Activated T-helper 1 cell treated with anti-CD3 and anti-CD28 coated beads, Interleukin-12 subunit alpha, Interleukin-12 subunit beta, Interleukin-2, Interleukin-4 antibody, amounts not matched to agents 30 ng/mL and 10 ng/mL and 1 ng/mL, durations not matched to agents 14 hours and 24 hours and 36 hours (primary cell): ENCODE data around the gene PARD3B. TPM values are rescaled to one million over a fixed set of nuclear protein-coding genes. Genes with fewer than 3 reads are reported as not detected.

Source experiments
- DNase-seq: peaks from one replicate; pipeline ENCODE4 v3.0.0; 2021; ENCODE audit warnings: low spot score
- H3K27ac Mint-ChIP-seq: one replicate; pipeline ENCODE4 v1.8.0; 2021; ENCODE audit warnings: mild to moderate bottlenecking, mixed read lengths
- H3K27me3 Mint-ChIP-seq: one replicate; pipeline ENCODE4 v1.8.0; 2022; ENCODE audit warnings: mild to moderate bottlenecking, moderate library complexity, mixed read lengths; ENCODE audit not compliant: insufficient read depth
- H3K36me3 Mint-ChIP-seq: one replicate; pipeline ENCODE4 v1.8.0; 2021; ENCODE audit warnings: low read depth, mixed read lengths
- H3K4me1 Mint-ChIP-seq: one replicate; pipeline ENCODE4 v1.8.0; 2021; ENCODE audit warnings: low read depth, mixed read lengths
- H3K4me3 Mint-ChIP-seq: one replicate; pipeline ENCODE4 v1.8.0; 2021; ENCODE audit warnings: mild to moderate bottlenecking, moderate library complexity, mixed read lengths
- H3K9me3 Mint-ChIP-seq: one replicate; pipeline ENCODE4 v1.8.0; 2021; ENCODE audit warnings: mixed read lengths
- intact Hi-C: fragments of 100-400 bp; cut with micrococcal nuclease; formaldehyde crosslinking; loops from one replicate; pipeline ENCODE4 v1.15.1; 2024
- total RNA-seq: library from RNA; stranded (reverse); gene quantifications from 2 replicates; pipeline ENCODE4 v1.2.3, GENCODE V29; 2022

PARD3B gene
- total RNA-seq, 1 donor from 2014 or later, result 0.26 TPM

DNA sequence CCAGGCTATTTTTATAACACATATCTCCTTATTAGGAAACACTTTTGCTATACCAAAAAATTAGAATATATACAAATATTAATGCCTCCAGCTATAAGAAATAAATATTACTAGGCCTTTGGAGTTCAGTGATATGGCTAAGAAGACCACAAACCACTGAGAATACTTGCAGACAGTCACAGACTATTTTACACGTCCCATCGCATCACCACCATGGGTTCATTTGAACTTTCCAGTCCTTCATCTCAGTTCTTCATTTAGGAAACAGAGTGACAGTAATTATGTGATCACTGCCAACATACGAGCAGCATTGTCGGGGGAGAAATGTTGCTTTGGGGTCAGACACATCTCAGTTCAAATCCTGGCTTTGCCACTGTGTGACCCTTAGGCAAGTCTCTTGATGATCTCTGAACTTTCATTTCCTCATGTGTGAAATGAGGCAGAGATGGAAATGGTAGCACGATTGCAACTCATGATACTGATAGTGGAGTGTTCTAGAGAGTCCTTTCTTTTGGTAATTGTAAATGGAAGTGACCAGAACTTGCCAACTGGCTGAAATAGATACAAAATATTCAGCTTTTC, 998.1 kb downstream of the PARD3B start:
- no peaks in the 10 kb centered on the region for H3K9me3 Mint-ChIP-seq
- intact Hi-C loops, result loop anchor here (5.0 kb wide), 1 partner anchor 139 kb away; the partner anchor contains the start of gene NRP2
- no peak overlapping the region for H3K4me3 Mint-ChIP-seq
- no peak for DNase-seq
- H3K27ac Mint-ChIP-seq, result no peak overlapping the region
- peaks cover 3% of the 10 kb centered on the region for H3K27me3 Mint-ChIP-seq
- H3K36me3 Mint-ChIP-seq, result no peaks in the 10 kb centered on the region
- peaks cover 21% of the 10 kb centered on the region for H3K4me1 Mint-ChIP-seq

DNA sequence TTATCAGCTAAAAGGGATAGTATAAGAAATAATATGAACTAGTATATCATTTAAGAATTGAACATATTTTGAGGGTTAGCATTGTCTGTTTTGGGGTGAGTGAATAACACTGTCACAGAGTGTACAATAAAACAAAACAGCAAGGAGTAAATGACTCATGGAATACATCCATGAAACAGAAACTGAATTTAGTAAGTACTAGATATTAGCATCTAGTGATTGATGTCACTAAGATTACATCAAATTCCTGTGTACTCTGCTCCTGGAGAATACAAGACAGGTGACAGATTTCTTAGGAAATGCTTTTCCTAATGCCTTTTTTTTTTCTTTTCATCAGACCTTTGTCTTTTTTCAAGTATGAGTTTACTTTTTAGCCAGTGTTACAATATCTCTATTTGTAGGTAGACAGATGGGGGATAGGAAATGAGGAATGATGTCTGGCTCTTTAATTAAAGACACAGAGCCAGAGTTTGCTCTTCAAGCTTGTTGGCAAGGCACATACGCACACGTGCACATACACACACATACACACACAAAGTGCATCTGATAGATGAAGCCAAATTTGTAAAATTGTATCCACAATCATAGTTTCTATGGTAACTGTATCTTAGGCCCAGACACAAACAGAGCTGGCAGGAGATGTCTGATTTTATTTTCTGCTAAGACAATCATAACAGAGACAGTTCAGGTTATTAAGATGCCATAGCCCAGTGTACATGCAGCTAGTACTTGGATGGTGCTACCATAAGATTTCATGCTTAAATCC, 998.8 kb downstream of the PARD3B start:
- intact Hi-C loops, result loop anchor here (2.0 to 5.0 kb wide), 2 partner anchors 69 to 138 kb away; partner anchors contain the start of gene NRP2
- Mint-ChIP-seq H3K36me3 (no peaks in the 10 kb centered on the region), H3K27me3 (peaks cover 3% of the 10 kb centered on the region), H3K4me1 (peaks cover 21% of the 10 kb centered on the region), H3K27ac (peak overlapping the region; percentile 44), H3K9me3 (no peaks in the 10 kb centered on the region), H3K4me3 (no peak overlapping the region)
- DNase-seq, result no peak

DNA sequence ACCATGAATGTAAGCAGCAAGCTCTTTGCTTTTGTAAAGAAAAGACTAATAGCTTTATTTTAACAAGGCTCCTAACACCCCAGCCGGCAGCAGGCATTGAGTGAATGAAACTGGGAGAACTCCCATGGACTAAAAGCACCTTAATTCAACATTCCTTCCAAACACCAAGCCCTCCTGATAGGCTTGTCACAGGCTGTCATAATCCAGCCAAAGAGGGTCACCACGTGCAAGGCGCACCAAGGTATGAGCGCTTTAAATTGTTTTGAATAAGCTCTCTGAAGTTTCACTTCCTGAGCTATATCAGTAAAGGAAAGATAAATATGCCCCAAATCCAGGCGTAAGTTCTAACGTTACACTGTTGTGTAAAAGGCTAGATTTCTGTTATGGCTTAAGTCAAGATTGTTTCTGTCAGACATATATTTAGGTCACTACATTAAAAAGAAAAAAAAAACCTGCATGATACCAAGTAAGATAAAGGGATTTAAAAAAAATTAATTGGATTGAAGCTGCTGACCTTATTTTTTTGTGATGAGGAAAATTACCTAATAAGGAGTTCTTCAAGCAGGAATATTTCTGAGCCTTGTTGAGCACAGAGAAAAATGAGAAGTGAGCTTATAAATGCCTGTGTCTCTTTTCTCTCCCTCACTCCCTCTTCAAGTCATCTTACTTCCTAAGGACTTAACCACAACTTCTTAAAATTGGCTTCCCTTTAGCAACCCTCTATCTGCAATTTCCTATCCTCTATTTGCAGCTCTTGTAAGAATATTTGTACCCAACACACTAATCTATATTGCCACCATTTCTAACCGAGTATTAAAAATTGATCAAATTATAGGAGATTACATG, 1000.9 kb downstream of the PARD3B start:
- intact Hi-C loops, result loop anchor here (2.0 kb wide), 1 partner anchor 67 kb away; no protein-coding TSS in a partner anchor
- H3K4me1 Mint-ChIP-seq, result peaks cover 12% of the 10 kb centered on the region
- H3K9me3 Mint-ChIP-seq, result no peaks in the 10 kb centered on the region
- H3K36me3 Mint-ChIP-seq, result no peaks in the 10 kb centered on the region
- no peak for DNase-seq
- H3K27me3 Mint-ChIP-seq, result peaks cover 5% of the 10 kb centered on the region
- no peak overlapping the region for H3K4me3 Mint-ChIP-seq
- H3K27ac Mint-ChIP-seq, result no peak overlapping the region

DNA sequence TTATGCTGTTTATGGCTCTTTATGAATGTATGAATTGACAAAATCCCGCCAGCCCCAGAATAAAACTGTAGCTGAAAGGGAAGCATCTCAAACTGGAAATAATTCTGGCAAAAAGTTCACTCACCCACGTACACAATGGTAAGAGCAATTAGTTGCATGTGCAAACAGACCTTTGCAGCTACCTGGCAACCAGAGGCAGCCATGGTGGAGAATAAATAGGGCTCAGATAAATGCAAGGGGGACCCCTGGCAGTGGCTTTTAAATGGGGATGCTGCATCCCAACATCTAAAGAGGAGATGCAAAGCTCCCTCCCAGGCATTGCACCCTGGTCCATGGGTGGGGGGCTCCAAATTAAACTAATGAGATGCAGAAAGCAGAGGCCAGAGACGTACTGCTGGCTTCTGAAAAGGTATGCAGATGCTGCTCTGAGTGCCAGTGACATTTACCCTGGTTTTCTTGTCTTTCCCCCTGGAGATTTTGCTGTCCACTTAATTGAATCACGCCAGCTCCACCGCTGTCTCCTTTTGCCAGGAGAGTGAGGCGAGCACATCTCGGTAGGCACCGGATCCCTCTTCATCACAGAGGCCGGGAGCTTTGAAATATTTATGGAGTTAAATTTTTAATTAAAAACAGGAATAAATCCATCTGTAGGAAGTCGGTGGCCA, 1010.4 kb downstream of the PARD3B start:
- no peaks in the 10 kb centered on the region for H3K9me3 Mint-ChIP-seq
- no peaks in the 10 kb centered on the region for H3K4me1 Mint-ChIP-seq
- H3K27ac Mint-ChIP-seq, result no peak overlapping the region
- no peaks in the 10 kb centered on the region for H3K27me3 Mint-ChIP-seq
- no peak for DNase-seq
- no peak overlapping the region for H3K4me3 Mint-ChIP-seq
- no peaks in the 10 kb centered on the region for H3K36me3 Mint-ChIP-seq
- intact Hi-C loops, result no loop called here

DNA sequence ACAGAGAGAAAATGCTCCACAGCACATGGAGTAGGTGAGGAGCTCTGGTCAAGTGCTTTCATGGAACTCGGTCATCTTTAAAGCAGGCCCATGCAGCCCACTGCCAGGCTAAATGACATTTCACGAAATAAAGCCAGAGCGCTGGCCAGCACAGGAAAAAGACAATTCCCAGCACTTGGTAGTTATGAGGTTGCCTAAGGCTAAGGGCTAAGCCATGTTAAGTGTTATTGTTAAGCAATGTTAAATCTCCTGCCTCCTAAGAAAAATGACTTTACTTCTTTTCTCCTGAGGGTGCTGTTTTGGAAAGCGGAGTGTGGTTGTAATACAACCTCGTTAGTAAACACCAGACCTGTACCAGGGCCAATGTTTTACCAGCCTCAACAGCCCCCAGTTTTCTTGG, 1011.1 kb downstream of the PARD3B start:
- no peaks in the 10 kb centered on the region for H3K36me3 Mint-ChIP-seq
- no peaks in the 10 kb centered on the region for H3K27me3 Mint-ChIP-seq
- no peak overlapping the region for H3K27ac Mint-ChIP-seq
- H3K9me3 Mint-ChIP-seq, result no peaks in the 10 kb centered on the region
- H3K4me3 Mint-ChIP-seq, result no peak overlapping the region
- intact Hi-C loops, result no loop called here
- no peak for DNase-seq
- H3K4me1 Mint-ChIP-seq, result no peaks in the 10 kb centered on the region

DNA sequence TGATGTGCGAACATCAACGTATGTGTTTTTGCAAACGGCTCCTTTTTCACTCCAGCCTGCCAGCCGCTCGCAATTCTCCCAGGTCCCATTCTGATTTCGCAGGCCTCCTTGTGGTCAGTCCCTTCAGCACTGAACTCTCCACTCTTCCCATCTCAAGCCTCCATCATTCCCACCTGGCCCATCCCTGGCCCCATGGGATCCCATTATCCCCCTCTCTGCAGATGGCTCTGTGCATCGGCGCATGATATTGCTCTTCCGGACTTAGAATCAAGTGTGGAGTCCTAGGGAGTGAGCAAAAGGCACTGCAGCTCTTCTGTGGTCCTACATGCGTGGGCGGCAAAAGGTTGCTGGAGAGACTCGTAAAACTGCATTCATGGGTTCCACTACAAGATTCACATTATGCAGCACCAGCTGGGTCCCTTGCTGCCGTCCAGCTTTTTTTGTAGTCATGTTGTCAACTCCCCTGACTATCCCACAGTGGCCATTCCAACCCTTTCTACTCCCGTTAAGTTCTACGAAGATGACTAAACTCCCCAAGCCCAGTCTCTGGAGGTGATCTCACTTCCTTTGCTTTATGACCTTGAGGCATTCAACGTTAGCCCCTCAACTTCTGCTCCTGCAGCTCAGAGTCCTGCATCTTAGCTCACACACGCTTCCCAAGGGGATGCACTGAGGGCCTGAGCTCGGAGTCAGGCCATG, 1011.7 kb downstream of the PARD3B start:
- Mint-ChIP-seq H3K9me3 (no peaks in the 10 kb centered on the region), H3K4me1 (no peaks in the 10 kb centered on the region), H3K4me3 (no peak overlapping the region), H3K27ac (no peak overlapping the region), H3K27me3 (no peaks in the 10 kb centered on the region), H3K36me3 (no peaks in the 10 kb centered on the region)
- DNase-seq, result no peak
- intact Hi-C loops, result no loop called here

DNA sequence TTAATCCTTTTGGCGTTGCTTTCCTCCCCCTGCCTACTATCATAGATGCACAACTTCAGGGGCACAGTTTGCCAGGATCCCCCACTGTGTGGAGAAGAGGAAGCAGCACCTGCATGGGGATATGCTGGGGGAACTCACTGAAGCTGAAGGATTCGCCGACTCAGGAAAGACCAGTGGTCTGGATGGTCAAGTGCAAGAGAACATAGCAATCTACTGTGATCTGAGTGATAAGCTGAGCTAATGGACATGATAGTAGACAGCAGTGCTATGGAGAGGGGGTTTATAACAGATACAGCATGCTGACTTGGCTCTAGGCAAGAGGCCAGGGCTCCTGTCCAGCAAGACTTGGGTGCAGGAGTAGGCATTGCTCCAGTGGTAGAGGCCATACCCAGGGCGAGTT, 1012.6 kb downstream of the PARD3B start:
- Mint-ChIP-seq H3K9me3 (no peaks in the 10 kb centered on the region), H3K36me3 (no peaks in the 10 kb centered on the region), H3K4me1 (no peaks in the 10 kb centered on the region), H3K27ac (no peak overlapping the region), H3K4me3 (no peak overlapping the region), H3K27me3 (peaks cover 2% of the 10 kb centered on the region)
- no peak for DNase-seq
- intact Hi-C loops, result no loop called here

DNA sequence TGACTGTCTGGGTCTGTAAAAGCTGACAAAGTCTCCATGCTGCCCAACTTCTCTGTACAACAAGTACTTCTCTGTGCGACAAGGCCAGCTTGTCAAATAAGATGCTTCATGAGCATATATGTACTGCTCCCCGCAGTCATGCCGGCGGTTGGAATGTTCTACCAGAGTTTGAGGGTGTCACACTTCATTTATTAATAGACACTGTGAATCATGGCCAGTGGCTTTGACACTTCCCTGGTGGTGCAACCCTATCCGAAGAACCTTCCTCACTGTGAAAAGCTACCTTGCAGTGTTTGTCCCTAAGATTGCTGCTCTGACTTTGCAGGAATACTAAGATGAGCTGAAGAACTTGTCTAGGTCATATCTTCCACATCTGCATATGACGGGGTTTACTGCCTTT, 1016.2 kb downstream of the PARD3B start:
- Mint-ChIP-seq H3K4me3 (no peak overlapping the region), H3K36me3 (no peaks in the 10 kb centered on the region), H3K27me3 (peaks cover 2% of the 10 kb centered on the region), H3K4me1 (no peaks in the 10 kb centered on the region), H3K27ac (no peak overlapping the region), H3K9me3 (no peaks in the 10 kb centered on the region)
- no peak for DNase-seq
- intact Hi-C loops, result no loop called here

DNA sequence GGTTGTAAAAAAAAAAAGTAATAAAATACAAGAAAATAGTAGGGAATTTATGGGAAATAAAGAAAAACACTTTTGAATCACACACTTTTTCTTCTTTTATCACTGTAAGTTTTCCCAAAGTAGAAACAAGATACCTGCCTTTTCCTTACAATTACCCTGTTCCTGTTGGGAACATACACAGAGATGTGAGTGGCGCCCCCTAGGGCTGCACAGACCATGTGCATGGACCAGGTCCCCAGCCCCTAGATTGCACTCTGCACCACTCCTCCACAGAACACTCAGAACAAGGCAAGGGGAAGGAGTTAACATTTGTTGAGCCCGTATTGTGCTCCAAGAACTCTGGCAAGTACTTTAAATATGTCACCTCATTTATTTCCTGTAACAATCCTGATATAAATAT, 1018.4 kb downstream of the PARD3B start:
- no peak for DNase-seq
- intact Hi-C loops, result no loop called here
- Mint-ChIP-seq H3K4me1 (no peaks in the 10 kb centered on the region), H3K4me3 (no peak overlapping the region), H3K27me3 (peaks cover 2% of the 10 kb centered on the region), H3K27ac (no peak overlapping the region), H3K9me3 (no peaks in the 10 kb centered on the region), H3K36me3 (no peaks in the 10 kb centered on the region)

DNA sequence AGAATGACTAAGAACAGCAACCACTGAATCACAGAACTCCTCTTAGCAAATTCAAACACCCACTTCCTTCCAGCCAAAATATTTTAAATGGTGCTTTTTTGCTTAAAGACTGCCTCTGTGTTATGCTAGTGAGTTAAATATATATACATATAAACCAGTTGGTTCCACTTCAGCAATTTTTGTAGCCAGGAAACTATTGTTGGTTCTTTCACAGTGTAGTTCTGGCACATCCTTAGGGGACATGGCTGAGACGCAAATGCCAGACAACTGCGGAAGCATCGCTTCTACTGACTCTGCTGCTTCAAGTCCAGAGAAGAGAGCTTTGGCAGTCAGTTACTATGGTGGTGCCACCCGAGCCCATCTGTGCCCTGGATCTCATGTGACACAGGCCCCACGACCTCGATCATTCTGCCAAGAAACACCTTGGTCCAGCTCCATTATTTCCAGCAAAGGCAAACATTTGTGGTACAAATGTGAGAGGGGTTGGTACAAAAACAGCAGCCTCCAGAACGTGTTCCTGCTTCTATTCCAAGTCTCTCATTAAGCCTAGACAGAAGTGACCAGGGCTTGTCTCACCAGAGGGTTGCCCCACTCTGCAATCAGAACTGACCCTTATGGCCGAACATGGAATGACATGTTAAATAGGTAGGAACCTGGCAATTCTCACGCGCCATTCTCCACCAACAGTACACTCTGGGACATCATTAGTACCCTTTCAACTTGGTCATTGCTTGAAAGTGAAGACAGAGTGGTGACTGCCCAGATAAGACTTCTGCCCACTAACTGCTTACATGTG, 1019.3 kb downstream of the PARD3B start:
- intact Hi-C loops, result no loop called here

DNA sequence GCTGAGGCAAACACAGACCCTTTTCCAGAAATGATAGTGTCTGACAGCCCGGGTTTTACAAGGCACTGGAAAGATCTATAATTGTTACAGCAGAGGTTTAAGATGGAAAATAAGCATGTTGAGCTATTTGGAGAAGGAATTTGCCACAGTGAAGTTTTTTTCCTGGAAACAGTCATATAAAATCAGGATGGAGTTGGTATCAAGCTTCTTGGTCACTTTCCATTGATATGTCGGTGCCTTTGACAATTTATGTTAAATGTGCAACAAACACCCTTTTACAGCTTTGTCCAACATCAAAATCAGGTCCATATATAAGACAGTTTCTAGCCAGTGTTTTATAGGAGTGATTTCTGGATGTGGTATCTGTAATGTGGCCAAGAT, 1019.9 kb downstream of the PARD3B start:
- Mint-ChIP-seq H3K27me3 (peaks cover 2% of the 10 kb centered on the region), H3K4me1 (no peaks in the 10 kb centered on the region), H3K27ac (no peak overlapping the region), H3K36me3 (no peaks in the 10 kb centered on the region), H3K9me3 (no peaks in the 10 kb centered on the region), H3K4me3 (no peak overlapping the region)
- intact Hi-C loops, result no loop called here
- DNase-seq, result no peak

More for the DNA sequence above, 1019.3 kb downstream of the PARD3B start:
- DNase-seq, result no peak
- H3K4me3 Mint-ChIP-seq, result no peak overlapping the region
- H3K9me3 Mint-ChIP-seq, result no peaks in the 10 kb centered on the region
- H3K36me3 Mint-ChIP-seq, result no peaks in the 10 kb centered on the region
- no peak overlapping the region for H3K27ac Mint-ChIP-seq
- H3K27me3 Mint-ChIP-seq, result peaks cover 2% of the 10 kb centered on the region
- H3K4me1 Mint-ChIP-seq, result no peaks in the 10 kb centered on the region
